OCI-LY7 (cell line): Measurements from ENCODE around the gene MALL. TPM values are rescaled to one million over a fixed set of nuclear protein-coding genes. Genes with fewer than 3 reads are reported as not detected.

Experiments
- BruUV-seq: library from RNA; stranded (reverse); fragments of 400-500 nt; replicated peaks from 2 replicates; lab custom pipeline; 2021; lab: Mats Ljungman, UMichigan
- CTCF ChIA-PET: fragments of 300-600 bp; sonication (Branson Sonifier 250); formaldehyde crosslinking; loops from one replicate; lab custom pipeline; 2022; ENCODE audit warnings: antibody characterized with exemption; ENCODE audit not compliant: unreplicated experiment; lab: Charles Lee
- POLR2A ChIA-PET: fragments of 300-600 bp; sonication (Branson Sonifier 250); formaldehyde crosslinking; loops from one replicate; lab custom pipeline; 2022; ENCODE audit warnings: antibody characterized with exemption; lab: Charles Lee
- DNase-seq: peaks from one replicate; pipeline ENCODE4 v3.0.0-alpha.2; 2015; ENCODE audit warnings: low spot score
- H2AFZ ChIP-seq: fragments of 200-600 bp; sonication (generic), shearing (Covaris generic); 2 replicates; pipeline ENCODE4 v1.6.1; 2014; ENCODE audit warnings: mild to moderate bottlenecking, antibody characterized with exemption, low read length, moderate library complexity
- H3K27ac ChIP-seq: fragments of 200-600 bp; sonication (generic); 2 replicates; pipeline ENCODE4 v1.5.1; 2014; ENCODE audit warnings: mixed run types, low read depth, mild to moderate bottlenecking, moderate library complexity, low read length, inconsistent platforms; ENCODE audit not compliant: poor library complexity, severe bottlenecking
- H3K36me3 ChIP-seq: fragments of 200-600 bp; sonication (generic); 2 replicates; pipeline ENCODE4 v1.6.1; 2014; ENCODE audit warnings: mild to moderate bottlenecking, antibody characterized with exemption, low read length, moderate library complexity, mixed read lengths; ENCODE audit not compliant: insufficient read depth
- H3K4me1 ChIP-seq: fragments of 200-600 bp; sonication (generic); 2 replicates; pipeline ENCODE4 v1.5.1; 2014; ENCODE audit warnings: mild to moderate bottlenecking, low read length; ENCODE audit not compliant: insufficient read depth, poor library complexity, severe bottlenecking
- H3K4me2 ChIP-seq: fragments of 200-600 bp; sonication (generic); 2 replicates; pipeline ENCODE4 v1.6.1; 2014; ENCODE audit warnings: mild to moderate bottlenecking, low read length
- H3K4me3 ChIP-seq: fragments of 200-600 bp; sonication (generic); 2 replicates; pipeline ENCODE4 v1.5.1; 2014; ENCODE audit warnings: mild to moderate bottlenecking, low read depth, low read length; ENCODE audit not compliant: poor library complexity, severe bottlenecking
- H3K79me2 ChIP-seq: fragments of 200-600 bp; sonication (generic); 2 replicates; pipeline ENCODE4 v1.6.1; 2016; ENCODE audit warnings: low read depth, mild to moderate bottlenecking, low read length, moderate library complexity, mixed read lengths; ENCODE audit not compliant: insufficient read depth
- H3K9me2 ChIP-seq: fragments of 200-600 bp; sonication (generic); 2 replicates; pipeline ENCODE4 v1.6.1; 2016; ENCODE audit warnings: mild to moderate bottlenecking, low read length, mixed read lengths; ENCODE audit not compliant: insufficient read depth
- H3K9me3 ChIP-seq: fragments of 200-600 bp; sonication (generic); 2 replicates; pipeline ENCODE4 v1.6.1; 2014; ENCODE audit warnings: mild to moderate bottlenecking, mixed run types, low read length, mixed read lengths
- H4K20me1 ChIP-seq: fragments of 200-600 bp; sonication (generic); 2 replicates; pipeline ENCODE4 v1.6.1; 2014; ENCODE audit warnings: mild to moderate bottlenecking, antibody characterized with exemption, low read length, moderate library complexity, mixed read lengths; ENCODE audit not compliant: insufficient read depth
- CTCF ChIP-seq: fragments of 200-600 bp; sonication (generic); conservative IDR thresholded peaks from 2 replicates; pipeline ENCODE4 v1.5.1; 2014; ENCODE audit warnings: mild to moderate bottlenecking, antibody characterized with exemption, low read length, moderate library complexity, mixed read lengths
- EZH2phosphoT487 ChIP-seq: fragments of 200-600 bp; sonication (generic); IDR thresholded peaks from 2 replicates; pipeline ENCODE4 v1.6.1; 2018; ENCODE audit warnings: low read depth, borderline replicate concordance, mild to moderate bottlenecking, mixed run types, antibody characterized with exemption, low read length, moderate library complexity, mixed read lengths
- intact Hi-C: fragments of 100-400 bp; cut with micrococcal nuclease; formaldehyde crosslinking; loops from one replicate; pipeline ENCODE4 v1.10.0; 2022; ENCODE audit not compliant: unreplicated experiment
- total RNA-seq, 2 experiments: library from RNA; depleted of rRNA in 1 of 2; stranded (reverse); fragments of >200 nt in 1 of 2; shearing (Covaris generic) in 1 of 2; gene quantifications; 2 replicates each; pipeline ENCODE4 v1.2.3, GENCODE V29; 2014 to 2022

MALL gene
- total RNA-seq, 2 experiments from 2014 or later: not detected

- no peak overlapping the region for H3K27ac ChIP-seq
- H3K36me3 ChIP-seq: no peaks in the 10 kb centered on the region
- intact Hi-C loops: no loop called here
- H3K4me2 ChIP-seq: no peak overlapping the region
- POLR2A ChIA-PET: no interaction called here
- no peak overlapping the region for H3K4me3 ChIP-seq
- H2AFZ ChIP-seq: no peak overlapping the region
- no TSS peak for BruUV-seq
- CTCF ChIA-PET: no interaction called here
- H4K20me1 ChIP-seq: no peaks in the 10 kb centered on the region
- DNase-seq: no peak
- no peaks in the 10 kb centered on the region for H3K9me3 ChIP-seq
- no peak for TF ChIP-seq EZH2phosphoT487
- TF ChIP-seq CTCF: no peak
- no peaks in the 10 kb centered on the region for H3K79me2 ChIP-seq
- H3K4me1 ChIP-seq: no peaks in the 10 kb centered on the region
- no peaks in the 10 kb centered on the region for H3K9me2 ChIP-seq
Measured at GRCh38 chr2:110124939-110125691, 9.5 kb upstream of the MALL start.

- CTCF ChIA-PET: no interaction called here
- no peak overlapping the region for H3K4me3 ChIP-seq
- POLR2A ChIA-PET: no interaction called here
- no peak overlapping the region for H3K27ac ChIP-seq
- no peaks in the 10 kb centered on the region for H3K9me2 ChIP-seq
- H3K9me3 ChIP-seq: no peaks in the 10 kb centered on the region
- H3K4me1 ChIP-seq: no peaks in the 10 kb centered on the region
- intact Hi-C loops: no loop called here
- no peaks in the 10 kb centered on the region for H3K79me2 ChIP-seq
- no peak overlapping the region for H2AFZ ChIP-seq
- no TSS peak for BruUV-seq
- H4K20me1 ChIP-seq: no peaks in the 10 kb centered on the region
- H3K36me3 ChIP-seq: no peaks in the 10 kb centered on the region
- no peak for DNase-seq
- TF ChIP-seq CTCF (no peak), EZH2phosphoT487 (no peak)
- H3K4me2 ChIP-seq: no peak overlapping the region
Measured at GRCh38 chr2:110124038-110124825, 8.6 kb upstream of the MALL start.

GRCh38 chr2:110121592-110121991 lies 6.0 kb upstream of the MALL start:
- no peak overlapping the region for H2AFZ ChIP-seq
- H3K36me3 ChIP-seq: no peaks in the 10 kb centered on the region
- BruUV-seq: no TSS peak
- no peaks in the 10 kb centered on the region for H3K4me1 ChIP-seq
- no peak for DNase-seq
- H3K27ac ChIP-seq: no peak overlapping the region
- no peaks in the 10 kb centered on the region for H3K79me2 ChIP-seq
- H3K9me2 ChIP-seq: no peaks in the 10 kb centered on the region
- no peaks in the 10 kb centered on the region for H3K9me3 ChIP-seq
- intact Hi-C loops: no loop called here
- H3K4me2 ChIP-seq: no peak overlapping the region
- H4K20me1 ChIP-seq: no peaks in the 10 kb centered on the region
- TF ChIP-seq EZH2phosphoT487 (no peak), CTCF (no peak)
- ChIA-PET CTCF (no interaction called here), POLR2A (no interaction called here)
- H3K4me3 ChIP-seq: no peak overlapping the region
